ENCODE measurements around the gene INPP4B. TPM values are rescaled to one million over a fixed set of nuclear protein-coding genes. Genes with fewer than 3 reads are reported as not detected.
A peak's percentile ranks its signal among the peaks of the same experiment; 100 is the strongest.

The INPP4B gene
- 2.4 TPM for polyA plus RNA-seq (2013, experiment 1 of 2)
- 2.8 TPM for polyA plus RNA-seq (2013, experiment 2 of 2)

- WGBS: 1% methylated on average over 55 of the region's 55 CpGs
- Histone ChIP-seq H3K79me1 (replicated peaks; ENCODE audit: low read length, poor library complexity, severe bottlenecking) (no peaks in the 10 kb centered on the region), H4K91ac (ENCODE audit: low read length) (no peak within 1 kb of the TSS), H2BK15ac (ENCODE audit: low read depth, poor library complexity, severe bottlenecking) (peak within 1 kb of the TSS; percentile 70), H3K9me3 (ENCODE audit: control insufficient read depth, low read length) (no peaks in the 10 kb centered on the region), H3K18ac (ENCODE audit: low read depth in 1 of 2, low read length in 2 of 2) (peak within 1 kb of the TSS; percentile 22 to 41), H2BK5ac (ENCODE audit: low read depth, low read length, poor library complexity, severe bottlenecking) (no peak within 1 kb of the TSS), H2BK120ac (ENCODE audit: low read depth, low read length) (no peak within 1 kb of the TSS), H3K23ac (ENCODE audit: low read length in 2 of 2) (peak within 1 kb of the TSS in 1 of 2 experiments; percentile 94), H3K4ac (ENCODE audit: low read depth in 1 of 2, low read length in 2 of 2) (no peak within 1 kb of the TSS), H3K4me1 (ENCODE audit: control insufficient read depth, insufficient read depth, low read depth, low read length) (peaks cover 12% of the 10 kb centered on the region), H2AFZ (ENCODE audit: low read depth, low read length) (peak within 1 kb of the TSS; percentile 29), H3K4me3 (ENCODE audit: insufficient read depth in 1 of 2, low read depth in 1 of 2, low read length in 2 of 2) (peak within 1 kb of the TSS; percentile 68 to 86), H3K27me3 (ENCODE audit: control insufficient read depth in 1 of 2, insufficient read depth in 1 of 2, low read length in 2 of 2) (peaks cover 13 to 36% of the 10 kb centered on the region in 2 experiments), H3K36me3 (ENCODE audit: control insufficient read depth in 1 of 2, insufficient read depth in 2 of 2, low read depth in 1 of 2, low read length in 2 of 2) (no peaks in the 10 kb centered on the region), H3K14ac (ENCODE audit: low read length in 2 of 2) (peak within 1 kb of the TSS in 1 of 2 experiments; percentile 9), H2AK5ac (ENCODE audit: low read length, severe bottlenecking) (no peak within 1 kb of the TSS), H3K9ac (ENCODE audit: low read length) (peak within 1 kb of the TSS; percentile 69), H3K27ac (ENCODE audit: low read length, poor library complexity, severe bottlenecking) (no peak within 1 kb of the TSS), H4K8ac (ENCODE audit: low read length) (peak within 1 kb of the TSS; percentile 41), H3K4me2 (ENCODE audit: low read length, poor library complexity, severe bottlenecking) (peak within 1 kb of the TSS; percentile 100), H2BK12ac (ENCODE audit: low read length in 2 of 2) (peak within 1 kb of the TSS in 1 of 2 experiments; percentile 15)
- peak; percentile 71 for DNase-seq
Measured at GRCh38 chr4:142846108-142846728, at the start of gene INPP4B. TSS of gene INPP4B (minus strand) at chr4:142846301.

- no peaks in the 10 kb centered on the region for H3K79me1 ChIP-seq (replicated peaks; ENCODE audit: low read length, poor library complexity, severe bottlenecking)
- H2AFZ ChIP-seq (ENCODE audit: low read depth, low read length): no peak overlapping the region
- H4K8ac ChIP-seq (ENCODE audit: low read length): no peak overlapping the region
- DNase-seq: no peak
- H3K9me3 ChIP-seq (ENCODE audit: control insufficient read depth, low read length): peaks cover 10% of the 10 kb centered on the region
- H2BK120ac ChIP-seq (ENCODE audit: low read depth, low read length): no peak overlapping the region
- H3K18ac ChIP-seq (ENCODE audit: low read depth in 1 of 2, low read length in 2 of 2): no peak overlapping the region
- no peaks in the 10 kb centered on the region for H3K27me3 ChIP-seq (ENCODE audit: control insufficient read depth in 1 of 2, insufficient read depth in 1 of 2, low read length in 2 of 2)
- H3K4me3 ChIP-seq (ENCODE audit: insufficient read depth in 1 of 2, low read depth in 1 of 2, low read length in 2 of 2): no peak overlapping the region
- H3K27ac ChIP-seq (ENCODE audit: low read length, poor library complexity, severe bottlenecking): no peak overlapping the region
- H3K9ac ChIP-seq (ENCODE audit: low read length): no peak overlapping the region
- no peak overlapping the region for H2AK5ac ChIP-seq (ENCODE audit: low read length, severe bottlenecking)
- no peak overlapping the region for H3K23ac ChIP-seq (ENCODE audit: low read length in 2 of 2)
- H3K4me1 ChIP-seq (ENCODE audit: control insufficient read depth, insufficient read depth, low read depth, low read length): no peaks in the 10 kb centered on the region
- no peak overlapping the region for H3K4ac ChIP-seq (ENCODE audit: low read depth in 1 of 2, low read length in 2 of 2)
- 72% methylated on average over 3 of the region's 3 CpGs for WGBS
- H2BK15ac ChIP-seq (ENCODE audit: low read depth, poor library complexity, severe bottlenecking): no peak overlapping the region
- no peak overlapping the region for H2BK12ac ChIP-seq (ENCODE audit: low read length in 2 of 2)
- H3K14ac ChIP-seq (ENCODE audit: low read length in 2 of 2): no peak overlapping the region
- no peak overlapping the region for H2BK5ac ChIP-seq (ENCODE audit: low read depth, low read length, poor library complexity, severe bottlenecking)
- H3K36me3 ChIP-seq (ENCODE audit: control insufficient read depth in 1 of 2, insufficient read depth in 2 of 2, low read depth in 1 of 2, low read length in 2 of 2): no peaks in the 10 kb centered on the region
- H3K4me2 ChIP-seq (ENCODE audit: low read length, poor library complexity, severe bottlenecking): no peak overlapping the region
- H4K91ac ChIP-seq (ENCODE audit: low read length): no peak overlapping the region
Measured at GRCh38 chr4:142893012-142893411, 46.9 kb upstream of the INPP4B start.

GRCh38 chr4:142886566-142886965, 40.5 kb upstream of the INPP4B start:
- 92% methylated on average over 5 of the region's 5 CpGs for WGBS
- H3K4ac ChIP-seq (ENCODE audit: low read depth in 1 of 2, low read length in 2 of 2): no peak overlapping the region
- no peak for DNase-seq

GRCh38 chr4:142883040-142883832, 37.1 kb upstream of the INPP4B start:
- Histone ChIP-seq H3K27me3 (ENCODE audit: control insufficient read depth in 1 of 2, insufficient read depth in 1 of 2, low read length in 2 of 2) (no peaks in the 10 kb centered on the region), H2BK5ac (ENCODE audit: low read depth, low read length, poor library complexity, severe bottlenecking) (no peak overlapping the region), H2BK120ac (ENCODE audit: low read depth, low read length) (no peak overlapping the region), H3K18ac (ENCODE audit: low read depth in 1 of 2, low read length in 2 of 2) (no peak overlapping the region), H4K91ac (ENCODE audit: low read length) (no peak overlapping the region), H3K4me2 (ENCODE audit: low read length, poor library complexity, severe bottlenecking) (no peak overlapping the region), H3K79me1 (replicated peaks; ENCODE audit: low read length, poor library complexity, severe bottlenecking) (no peaks in the 10 kb centered on the region), H3K27ac (ENCODE audit: low read length, poor library complexity, severe bottlenecking) (no peak overlapping the region), H3K9me3 (ENCODE audit: control insufficient read depth, low read length) (no peaks in the 10 kb centered on the region), H2BK15ac (ENCODE audit: low read depth, poor library complexity, severe bottlenecking) (no peak overlapping the region), H2AFZ (ENCODE audit: low read depth, low read length) (no peak overlapping the region), H3K14ac (ENCODE audit: low read length in 2 of 2) (no peak overlapping the region), H3K4ac (ENCODE audit: low read depth in 1 of 2, low read length in 2 of 2) (no peak overlapping the region), H4K8ac (ENCODE audit: low read length) (no peak overlapping the region), H3K23ac (ENCODE audit: low read length in 2 of 2) (no peak overlapping the region), H3K36me3 (ENCODE audit: control insufficient read depth in 1 of 2, insufficient read depth in 2 of 2, low read depth in 1 of 2, low read length in 2 of 2) (no peaks in the 10 kb centered on the region), H2AK5ac (ENCODE audit: low read length, severe bottlenecking) (no peak overlapping the region), H3K9ac (ENCODE audit: low read length) (no peak overlapping the region), H3K4me1 (ENCODE audit: control insufficient read depth, insufficient read depth, low read depth, low read length) (no peaks in the 10 kb centered on the region), H3K4me3 (ENCODE audit: insufficient read depth in 1 of 2, low read depth in 1 of 2, low read length in 2 of 2) (no peak overlapping the region), H2BK12ac (ENCODE audit: low read length in 2 of 2) (no peak overlapping the region)
- 65% methylated on average over 4 of the region's 4 CpGs for WGBS
- DNase-seq: peak; percentile 3

More at GRCh38 chr4:142886566-142886965, 40.5 kb upstream of the INPP4B start:
- no peaks in the 10 kb centered on the region for H3K36me3 ChIP-seq (ENCODE audit: control insufficient read depth in 1 of 2, insufficient read depth in 2 of 2, low read depth in 1 of 2, low read length in 2 of 2)
- no peak overlapping the region for H3K4me2 ChIP-seq (ENCODE audit: low read length, poor library complexity, severe bottlenecking)
- no peaks in the 10 kb centered on the region for H3K27me3 ChIP-seq (ENCODE audit: control insufficient read depth in 1 of 2, insufficient read depth in 1 of 2, low read length in 2 of 2)
- H2BK120ac ChIP-seq (ENCODE audit: low read depth, low read length): no peak overlapping the region
- no peak overlapping the region for H2AFZ ChIP-seq (ENCODE audit: low read depth, low read length)
- H2BK15ac ChIP-seq (ENCODE audit: low read depth, poor library complexity, severe bottlenecking): no peak overlapping the region
- no peak overlapping the region for H3K18ac ChIP-seq (ENCODE audit: low read depth in 1 of 2, low read length in 2 of 2)
- no peaks in the 10 kb centered on the region for H3K4me1 ChIP-seq (ENCODE audit: control insufficient read depth, insufficient read depth, low read depth, low read length)
- H3K79me1 ChIP-seq (replicated peaks; ENCODE audit: low read length, poor library complexity, severe bottlenecking): no peaks in the 10 kb centered on the region
- no peaks in the 10 kb centered on the region for H3K9me3 ChIP-seq (ENCODE audit: control insufficient read depth, low read length)
- no peak overlapping the region for H2BK5ac ChIP-seq (ENCODE audit: low read depth, low read length, poor library complexity, severe bottlenecking)
- H4K91ac ChIP-seq (ENCODE audit: low read length): no peak overlapping the region
- no peak overlapping the region for H3K4me3 ChIP-seq (ENCODE audit: insufficient read depth in 1 of 2, low read depth in 1 of 2, low read length in 2 of 2)
- H2AK5ac ChIP-seq (ENCODE audit: low read length, severe bottlenecking): no peak overlapping the region
- no peak overlapping the region for H2BK12ac ChIP-seq (ENCODE audit: low read length in 2 of 2)
- H3K14ac ChIP-seq (ENCODE audit: low read length in 2 of 2): no peak overlapping the region
- H4K8ac ChIP-seq (ENCODE audit: low read length): no peak overlapping the region
- H3K9ac ChIP-seq (ENCODE audit: low read length): no peak overlapping the region
- H3K23ac ChIP-seq (ENCODE audit: low read length in 2 of 2): no peak overlapping the region
- H3K27ac ChIP-seq (ENCODE audit: low read length, poor library complexity, severe bottlenecking): no peak overlapping the region

Data from mesenchymal stem cell (in vitro differentiated cells and primary cell).